ENCODE results near the gene THAP7. TPM values are rescaled to one million over a fixed set of nuclear protein-coding genes. Genes with fewer than 3 reads are reported as not detected.
A peak's percentile ranks its signal among the peaks of the same experiment; 100 is the strongest.

Gene THAP7
- total RNA-seq, 1 donor from 2014 or later = 24.3 TPM

- ATAC-seq (no peak), DNase-seq (no peak)
Observed at GRCh38 chr22:20955548-20955947, 46.4 kb downstream of the THAP7 start.

GRCh38 chr22:20953668-20954500, 48.0 kb downstream of the THAP7 start:
- ATAC-seq (no peak), DNase-seq (no peak)
- Histone ChIP-seq H3K36me3 (peaks cover 50% of the 10 kb centered on the region), H3K9me3 (no peaks in the 10 kb centered on the region), H3K4me3 (no peak overlapping the region), H3K27ac (no peak overlapping the region), H3K27me3 (ENCODE audit: low read depth) (no peaks in the 10 kb centered on the region), H3K4me1 (peaks cover 25% of the 10 kb centered on the region)
- intact Hi-C loops (cut with DNase I) = no loop called here
- TF ChIP-seq CTCF (IDR thresholded peaks at IDR 0.05) = no peak

More at GRCh38 chr22:20955548-20955947, 46.4 kb downstream of the THAP7 start:
- peaks cover 25% of the 10 kb centered on the region for H3K4me1 ChIP-seq
- no peaks in the 10 kb centered on the region for H3K9me3 ChIP-seq
- H3K4me3 ChIP-seq = no peak overlapping the region
- intact Hi-C loops (cut with DNase I) = no loop called here
- no peak for TF ChIP-seq CTCF (IDR thresholded peaks at IDR 0.05)
- peaks cover 34% of the 10 kb centered on the region for H3K36me3 ChIP-seq
- no peak overlapping the region for H3K27ac ChIP-seq
- H3K27me3 ChIP-seq (ENCODE audit: low read depth) = no peaks in the 10 kb centered on the region

- H3K4me3 ChIP-seq = no peak overlapping the region
- no peaks in the 10 kb centered on the region for H3K27me3 ChIP-seq (ENCODE audit: low read depth)
- DNase-seq = no peak
- H3K4me1 ChIP-seq = peaks cover 22% of the 10 kb centered on the region
- H3K36me3 ChIP-seq = peaks cover 52% of the 10 kb centered on the region
- TF ChIP-seq CTCF (IDR thresholded peaks at IDR 0.05) = no peak
- no peaks in the 10 kb centered on the region for H3K9me3 ChIP-seq
- no peak overlapping the region for H3K27ac ChIP-seq
- ATAC-seq = no peak
- intact Hi-C loops (cut with DNase I) = no loop called here
Observed at GRCh38 chr22:20953342-20953608, 48.6 kb downstream of the THAP7 start.

- H3K27me3 ChIP-seq (ENCODE audit: low read depth) = no peaks in the 10 kb centered on the region
- no peaks in the 10 kb centered on the region for H3K9me3 ChIP-seq
- TF ChIP-seq CTCF (IDR thresholded peaks at IDR 0.05) = no peak
- no peak overlapping the region for H3K4me3 ChIP-seq
- DNase-seq = no peak
- H3K27ac ChIP-seq = no peak overlapping the region
- peaks cover 17% of the 10 kb centered on the region for H3K4me1 ChIP-seq
- intact Hi-C loops (cut with DNase I) = no loop called here
- ATAC-seq = no peak
- peaks cover 52% of the 10 kb centered on the region for H3K36me3 ChIP-seq
Observed at GRCh38 chr22:20952544-20953341, 49.2 kb downstream of the THAP7 start.

- Histone ChIP-seq H3K9me3 (no peaks in the 10 kb centered on the region), H3K4me3 (no peak overlapping the region), H3K27ac (no peak overlapping the region), H3K4me1 (peaks cover 17% of the 10 kb centered on the region), H3K36me3 (peaks cover 52% of the 10 kb centered on the region), H3K27me3 (ENCODE audit: low read depth) (no peaks in the 10 kb centered on the region)
- ATAC-seq = peak; percentile 6 to 22
- intact Hi-C loops (cut with DNase I) = no loop called here
- no peak for DNase-seq
- no peak for TF ChIP-seq CTCF (IDR thresholded peaks at IDR 0.05)
Observed at GRCh38 chr22:20951932-20952380, 50.0 kb downstream of the THAP7 start.

Measured in lower lobe of right lung (tissue), 2 donors.